Sigmoid colon (tissue), 7 donors: ENCODE results near the gene AATK. TPM values are rescaled to one million over a fixed set of nuclear protein-coding genes. Genes with fewer than 3 reads are reported as not detected.

ENCODE experiments used
- DNase-seq: peaks from one replicate; pipeline ENCODE4 v3.0.0-alpha.2; 2019
- H3K27ac ChIP-seq, 4 donors: fragments of 200-600 bp; sonication (generic); one replicate each; pipeline ENCODE4 v1.5.1; 2016 to 2019; ENCODE audit warnings: mild to moderate bottlenecking in 1 of 4
- H3K27me3 ChIP-seq, 3 donors: fragments of 200-600 bp; sonication (generic); one replicate each; pipeline ENCODE4 v1.5.1; 2019; ENCODE audit warnings: mild to moderate bottlenecking in 1 of 3
- H3K36me3 ChIP-seq, 4 donors: fragments of 200-600 bp; sonication (generic); one replicate each; pipeline ENCODE4 v1.5.1; 2016 to 2019
- H3K4me1 ChIP-seq, 4 donors: fragments of 200-600 bp; sonication (generic); one replicate each; pipeline ENCODE4 v1.5.1; 2017 to 2019
- H3K4me3 ChIP-seq, 4 donors: fragments of 200-600 bp; sonication (generic); one replicate each; pipeline ENCODE4 v1.5.1; 2017 to 2019; ENCODE audit warnings: mild to moderate bottlenecking in 2 of 4, moderate library complexity in 1 of 4
- H3K9me3 ChIP-seq, 4 donors: fragments of 200-600 bp in 3 of 4; sonication (generic) in 3 of 4; one replicate each; pipeline versions ENCODE4 v1.5.1 to v1.6.1; 2013 to 2019
- EP300 ChIP-seq, 4 donors: sonication (generic); formaldehyde crosslinking; IDR thresholded peaks; one replicate each; pipeline ENCODE4 v1.6.1; 2017; ENCODE audit warnings: antibody characterized with exemption in 4 of 4
- POLR2A ChIP-seq, 2 donors: fragments of 450-650 bp; IDR thresholded peaks; one replicate each; pipeline ENCODE4 v1.6.1; 2016; ENCODE audit warnings: antibody characterized with exemption in 2 of 2, mild to moderate bottlenecking in 2 of 2, moderate library complexity in 2 of 2
- POLR2AphosphoS5 ChIP-seq, 4 donors: sonication (generic); formaldehyde crosslinking; IDR thresholded peaks; one replicate each; pipeline ENCODE4 v1.6.1; 2017; ENCODE audit warnings: antibody characterized with exemption in 4 of 4
- WGBS, 2 donors: extraction: QIAGEN DNeasy Blood & Tissue Kit; methylation state at CpG; one replicate each; pipeline ENCODE4 v1.1.7; 2013; 5-methylcytosine and 5-hydroxymethylcytosine counted together
- intact Hi-C: fragments of 100-400 bp; cut with DNase I; formaldehyde crosslinking; loops from one replicate; pipeline ENCODE4 v1.15.1; 2023
- polyA plus RNA-seq, 3 donors: library from polyadenylated mRNA; stranded (reverse); fragments of 200-250 nt; gene quantifications; one replicate each; pipeline ENCODE4 v1.2.3, GENCODE V29; 2013
- total RNA-seq, 4 donors: library from RNA; depleted of rRNA; stranded (reverse); fragments of >200 nt; gene quantifications; one replicate each; pipeline ENCODE4 v1.1.0, GENCODE V29; 2016
- TF ChIP-seq, protein P1 (sequence below), 4 experiments: fragments of 450-650 bp in 3 of 4; fragments of 200-600 bp in 1 of 4; IDR thresholded peaks; one replicate each; pipeline ENCODE4 v1.5.1; 2016 to 2019; ENCODE audit warnings: antibody characterized with exemption in 4 of 4, mild to moderate bottlenecking in 3 of 4, moderate library complexity in 2 of 4
- donor health status: healthy with polysubstance abuse.
- donor health status: Bipolar disorder and iron deficiency.
- donor health status: healthy.

Gene AATK
- total and polyA plus RNA-seq, 7 donors: 0.16 to 9.6 (median 4.2) TPM

DNA sequence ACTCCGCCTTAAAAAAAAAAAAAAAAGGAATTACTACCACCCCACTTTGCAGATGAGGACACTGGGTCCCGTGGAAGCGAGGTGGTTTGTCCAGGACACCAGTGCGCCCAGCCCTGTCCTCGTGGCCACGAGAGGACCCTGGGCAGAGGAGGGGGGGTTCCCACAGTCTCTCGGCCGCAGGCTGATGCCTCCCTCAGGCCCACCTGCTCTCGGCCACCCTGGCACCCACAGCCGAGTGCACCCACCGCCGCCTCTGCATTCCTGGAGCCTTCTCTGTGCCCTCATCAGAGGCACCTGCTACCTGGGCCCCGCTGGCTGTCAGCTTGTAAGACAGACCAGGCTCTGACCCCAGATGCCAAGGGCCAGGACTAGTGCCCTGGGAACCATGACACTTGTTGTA lies 28.8 kb downstream of the AATK start:
- intact Hi-C loops: no loop called here
- Histone ChIP-seq H3K27me3 (no peaks in the 10 kb centered on the region), H3K36me3 (no peaks in the 10 kb centered on the region), H3K27ac (no peak overlapping the region), H3K4me3 (no peak overlapping the region), H3K9me3 (no peaks in the 10 kb centered on the region), H3K4me1 (no peaks in the 10 kb centered on the region)
- TF ChIP-seq EP300 (IDR thresholded peaks at IDR 0.05) (no peak), POLR2AphosphoS5 (IDR thresholded peaks at IDR 0.05) (no peak), POLR2A (IDR thresholded peaks at IDR 0.05) (no peak)
- TF ChIP-seq, protein P1, sequence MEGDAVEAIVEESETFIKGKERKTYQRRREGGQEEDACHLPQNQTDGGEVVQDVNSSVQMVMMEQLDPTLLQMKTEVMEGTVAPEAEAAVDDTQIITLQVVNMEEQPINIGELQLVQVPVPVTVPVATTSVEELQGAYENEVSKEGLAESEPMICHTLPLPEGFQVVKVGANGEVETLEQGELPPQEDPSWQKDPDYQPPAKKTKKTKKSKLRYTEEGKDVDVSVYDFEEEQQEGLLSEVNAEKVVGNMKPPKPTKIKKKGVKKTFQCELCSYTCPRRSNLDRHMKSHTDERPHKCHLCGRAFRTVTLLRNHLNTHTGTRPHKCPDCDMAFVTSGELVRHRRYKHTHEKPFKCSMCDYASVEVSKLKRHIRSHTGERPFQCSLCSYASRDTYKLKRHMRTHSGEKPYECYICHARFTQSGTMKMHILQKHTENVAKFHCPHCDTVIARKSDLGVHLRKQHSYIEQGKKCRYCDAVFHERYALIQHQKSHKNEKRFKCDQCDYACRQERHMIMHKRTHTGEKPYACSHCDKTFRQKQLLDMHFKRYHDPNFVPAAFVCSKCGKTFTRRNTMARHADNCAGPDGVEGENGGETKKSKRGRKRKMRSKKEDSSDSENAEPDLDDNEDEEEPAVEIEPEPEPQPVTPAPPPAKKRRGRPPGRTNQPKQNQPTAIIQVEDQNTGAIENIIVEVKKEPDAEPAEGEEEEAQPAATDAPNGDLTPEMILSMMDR (IDR thresholded peaks at IDR 0.05): no peak
- 88 to 93% methylated on average over 13 of the region's 13 CpGs for WGBS, 2 donors
- no peak for DNase-seq

DNA sequence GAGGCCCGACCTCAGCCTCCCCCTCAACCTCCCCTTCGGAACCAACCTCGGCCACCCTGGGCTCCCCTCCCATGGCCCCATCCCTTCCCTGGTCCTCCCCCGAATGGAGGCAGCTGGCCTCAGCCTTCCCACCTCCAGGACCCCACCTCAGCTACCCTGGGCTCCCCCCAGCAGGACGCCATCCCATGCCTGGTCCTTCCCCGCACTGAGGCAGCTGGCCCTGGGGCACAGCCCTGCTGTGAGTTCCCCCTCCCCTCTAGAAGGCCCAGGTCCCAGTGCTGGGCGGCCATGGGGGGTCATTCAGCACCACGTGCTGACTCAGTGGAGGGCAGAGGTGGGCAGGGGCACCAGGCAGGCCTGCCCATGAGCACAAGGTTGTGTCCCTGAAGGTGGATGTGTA lies 29.7 kb downstream of the AATK start:
- 65 to 88% methylated on average over 8 of the region's 8 CpGs for WGBS, 2 donors
- DNase-seq: no peak
- no peak for TF ChIP-seq POLR2A (IDR thresholded peaks at IDR 0.05)
- no peak for TF ChIP-seq EP300 (IDR thresholded peaks at IDR 0.05)
- TF ChIP-seq, protein P1 (IDR thresholded peaks at IDR 0.05): no peak
- no peak for TF ChIP-seq POLR2AphosphoS5 (IDR thresholded peaks at IDR 0.05)
- H3K27ac ChIP-seq: no peak overlapping the region
- no peaks in the 10 kb centered on the region for H3K4me1 ChIP-seq
- H3K9me3 ChIP-seq: no peaks in the 10 kb centered on the region
- H3K4me3 ChIP-seq: no peak overlapping the region
- intact Hi-C loops: no loop called here
- H3K36me3 ChIP-seq: no peaks in the 10 kb centered on the region
- no peaks in the 10 kb centered on the region for H3K27me3 ChIP-seq

DNA sequence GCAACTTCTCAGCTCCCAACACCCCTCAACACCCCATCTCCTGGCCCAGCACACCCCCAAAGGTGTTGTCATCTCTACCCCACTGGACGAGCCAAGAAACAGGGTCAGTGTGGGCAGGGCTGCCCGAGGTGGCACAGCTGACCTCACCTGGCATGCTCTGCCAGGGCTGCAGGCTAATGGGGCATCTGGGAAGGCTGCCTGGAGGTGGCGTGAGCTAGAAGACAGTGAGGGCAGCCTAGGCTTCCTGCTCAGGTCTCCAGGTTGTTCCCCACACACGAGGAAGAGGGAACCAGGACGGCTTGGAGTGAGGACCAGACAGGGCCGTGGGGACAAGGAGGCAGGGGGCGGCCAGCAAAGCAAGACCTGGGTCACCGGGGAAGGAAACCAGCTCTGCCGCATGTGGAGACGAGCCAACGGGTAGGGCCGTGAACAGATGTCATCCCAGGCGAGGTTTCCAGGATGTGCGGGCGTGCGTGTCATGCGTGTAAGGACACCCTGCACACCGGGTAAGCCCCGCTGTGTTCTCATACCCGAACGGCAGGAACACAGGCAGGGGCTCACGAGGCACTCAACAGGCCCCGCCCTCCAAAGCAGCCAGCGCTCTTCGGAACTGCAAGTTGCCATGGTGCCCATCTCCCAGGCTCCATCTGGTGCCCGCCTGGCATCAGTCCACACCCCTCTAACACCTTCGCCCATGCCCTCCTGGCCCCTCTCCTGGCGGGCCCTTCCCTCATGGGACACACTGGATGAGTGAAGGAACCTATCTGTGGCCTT lies 30.3 kb downstream of the AATK start:
- DNase-seq: no peak
- TF ChIP-seq EP300 (IDR thresholded peaks at IDR 0.05) (no peak), POLR2A (IDR thresholded peaks at IDR 0.05) (no peak), POLR2AphosphoS5 (IDR thresholded peaks at IDR 0.05) (no peak)
- TF ChIP-seq, protein P1 (IDR thresholded peaks at IDR 0.05): no peak
- H3K27ac ChIP-seq: no peak overlapping the region
- H3K27me3 ChIP-seq: no peaks in the 10 kb centered on the region
- H3K4me1 ChIP-seq: no peaks in the 10 kb centered on the region
- no peaks in the 10 kb centered on the region for H3K36me3 ChIP-seq
- no peak overlapping the region for H3K4me3 ChIP-seq
- 27 to 79% methylated on average over 28 of the region's 28 CpGs for WGBS, 2 donors
- intact Hi-C loops: no loop called here
- H3K9me3 ChIP-seq: no peaks in the 10 kb centered on the region

DNA sequence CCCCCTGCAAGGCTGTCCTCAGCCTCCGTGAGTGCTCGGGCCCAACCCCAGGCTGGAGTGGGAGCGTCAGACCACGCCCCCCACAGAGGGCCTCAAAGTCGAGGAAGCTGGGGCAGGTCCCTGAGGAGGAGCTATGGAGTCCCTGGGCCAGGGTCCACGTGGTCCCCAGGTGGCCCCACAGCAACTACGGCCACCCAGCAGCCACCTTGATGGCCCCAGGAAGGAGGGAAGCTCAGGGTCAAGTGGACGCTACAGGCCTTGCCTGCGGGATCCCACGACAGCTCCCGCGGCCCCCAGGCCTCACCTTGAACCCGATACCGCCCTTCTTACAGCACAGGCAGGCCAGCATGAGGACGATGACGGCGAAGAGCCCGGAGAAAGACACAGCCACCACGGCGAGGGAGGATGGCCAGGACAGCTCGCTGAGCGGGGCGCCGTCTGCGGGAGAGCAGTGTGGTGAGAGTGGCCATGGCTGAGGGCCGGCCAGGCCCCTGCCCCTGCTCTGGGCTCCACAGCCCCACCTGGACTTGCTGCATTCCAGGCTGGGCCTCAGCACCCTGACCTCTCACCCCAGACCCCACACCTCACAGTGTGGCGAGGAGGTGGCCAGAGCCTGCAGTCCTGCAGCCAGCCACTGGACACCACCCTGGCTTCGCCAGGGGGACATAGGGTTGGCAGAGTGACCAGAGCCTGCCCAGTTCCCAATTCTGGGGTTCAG lies 31.8 kb downstream of the AATK start:
- no peak for DNase-seq
- WGBS, 2 donors: 80 to 85% methylated on average over 28 of the region's 28 CpGs

More for the DNA sequence above, 31.8 kb downstream of the AATK start:
- H3K4me3 ChIP-seq: no peak overlapping the region
- intact Hi-C loops: no loop called here
- TF ChIP-seq POLR2AphosphoS5 (IDR thresholded peaks at IDR 0.05) (no peak), POLR2A (IDR thresholded peaks at IDR 0.05) (no peak), EP300 (IDR thresholded peaks at IDR 0.05) (no peak)
- TF ChIP-seq, protein P1 (IDR thresholded peaks at IDR 0.05): no peak
- H3K36me3 ChIP-seq: no peaks in the 10 kb centered on the region
- no peak overlapping the region for H3K27ac ChIP-seq
- H3K9me3 ChIP-seq: no peaks in the 10 kb centered on the region
- H3K27me3 ChIP-seq: no peaks in the 10 kb centered on the region
- no peaks in the 10 kb centered on the region for H3K4me1 ChIP-seq
